Endothelial cell of umbilical vein (primary cell): ENCODE measurements around the gene PCBD1. TPM values are rescaled to one million over a fixed set of nuclear protein-coding genes. Genes with fewer than 3 reads are reported as not detected.

Source experiments
- BruUV-seq: library from RNA; stranded (reverse); fragments of 400-500 nt; replicated peaks from 2 replicates; lab custom pipeline; 2021; lab: Mats Ljungman, UMichigan
- CTCF ChIA-PET: fragments of 300-600, 350-600 bp; sonication (Branson Sonifier 250); formaldehyde crosslinking; loops from one replicate; lab custom pipeline; 2021; ENCODE audit warnings: antibody characterized with exemption, inconsistent platforms; lab: Charles Lee
- POLR2A ChIA-PET: fragments of 300-600, 350-600 bp; sonication (Branson Sonifier 250); formaldehyde crosslinking; loops from one replicate; lab custom pipeline; 2021; ENCODE audit warnings: antibody characterized with exemption, inconsistent platforms; lab: Charles Lee
- DNase-seq: peaks from one replicate; pipeline ENCODE4 v3.0.0-alpha.2; 2011; ENCODE audit warnings: low read depth, low spot score
- FAIRE-seq: peaks from 2 replicates; lab custom pipeline; 2011; peaks lifted over from hg19 to GRCh38; lab: Jason Lieb, UNC
- H2AFZ ChIP-seq: 2 replicates; pipeline ENCODE4 v1.6.0; 2012; ENCODE audit warnings: low read depth, low read length, control low read depth, inconsistent platforms
- H3K27ac ChIP-seq: 2 replicates; pipeline ENCODE4 v1.5.1; 2011; ENCODE audit warnings: low read depth, mild to moderate bottlenecking, control low read depth, low read length, moderate library complexity; ENCODE audit not compliant: insufficient read depth
- H3K27me3 ChIP-seq, 2 experiments: 2 replicates each; pipeline versions ENCODE4 v1.6.0 to v1.6.1; 2011; ENCODE audit warnings: low read length in 2 of 2, mixed read lengths in 1 of 2; ENCODE audit not compliant: control insufficient read depth in 2 of 2, insufficient read depth in 2 of 2
- H3K36me3 ChIP-seq, 2 experiments: 2 replicates in 1 of 2; 3 replicates in 1 of 2; pipeline ENCODE4 v1.5.1; 2011; ENCODE audit warnings: low read length in 2 of 2, mild to moderate bottlenecking in 1 of 2, moderate library complexity in 1 of 2; ENCODE audit not compliant: control insufficient read depth in 2 of 2, insufficient read depth in 2 of 2; ENCODE audit errors: extremely low read depth in 1 of 2
- H3K4me1 ChIP-seq: 3 replicates; pipeline ENCODE4 v1.5.1; 2011; ENCODE audit warnings: mild to moderate bottlenecking, low read length; ENCODE audit not compliant: control insufficient read depth, insufficient read depth; ENCODE audit errors: extremely low read depth
- H3K4me2 ChIP-seq: 2 replicates; pipeline ENCODE4 v1.6.1; 2011; ENCODE audit warnings: low read length, control low read depth, mixed read lengths; ENCODE audit not compliant: insufficient read depth
- H3K4me3 ChIP-seq, 3 experiments: fragments of 200-600 bp in 1 of 3; sonication (generic), shearing (Covaris generic) in 1 of 3; replicated peaks in 1 of 3; 2 replicates each; pipeline ENCODE4 v1.5.1; 2011 to 2016; ENCODE audit warnings: control low read depth in 3 of 3, low read length in 3 of 3, mild to moderate bottlenecking in 2 of 3, inconsistent platforms in 1 of 3, low read depth in 1 of 3, moderate library complexity in 1 of 3; ENCODE audit not compliant: insufficient read depth in 1 of 3
- H3K79me2 ChIP-seq: 2 replicates; pipeline ENCODE4 v1.6.0; 2012; ENCODE audit warnings: low read length, inconsistent platforms; ENCODE audit not compliant: control insufficient read depth, insufficient read depth
- H3K9ac ChIP-seq: replicated peaks from 2 replicates; pipeline ENCODE3; 2011; ENCODE audit warnings: low read length, control low read depth; ENCODE audit not compliant: insufficient read depth; ENCODE audit errors: extremely low read depth
- H3K9me1 ChIP-seq: replicated peaks from 3 replicates; pipeline ENCODE4 v1.6.0; 2011; ENCODE audit warnings: mild to moderate bottlenecking, low read length; ENCODE audit not compliant: control insufficient read depth, insufficient read depth; ENCODE audit errors: extremely low read depth
- H3K9me3 ChIP-seq: replicated peaks from 2 replicates; pipeline ENCODE4 v1.5.1; 2012; ENCODE audit warnings: low read length, inconsistent platforms; ENCODE audit not compliant: control insufficient read depth, insufficient read depth
- H4K20me1 ChIP-seq: replicated peaks from 2 replicates; pipeline ENCODE3; 2011; ENCODE audit warnings: mild to moderate bottlenecking, low read length; ENCODE audit not compliant: control insufficient read depth, insufficient read depth; ENCODE audit errors: extremely low read depth
- CTCF ChIP-seq, 2 donors: IDR thresholded peaks; 1 replicate in 1 of 2; 2 replicates in 1 of 2; pipeline ENCODE4 v1.5.1; 2011; ENCODE audit warnings: low read length in 2 of 2, mild to moderate bottlenecking in 2 of 2, moderate library complexity in 2 of 2, control low read depth in 1 of 2, inconsistent platforms in 1 of 2, low read depth in 1 of 2; ENCODE audit not compliant: insufficient read depth in 1 of 2; ENCODE audit errors: extremely low read depth in 1 of 2
- EZH2 ChIP-seq: IDR thresholded peaks from 2 replicates; pipeline ENCODE4 v1.6.1; 2012; ENCODE audit warnings: borderline replicate concordance, low read depth, mild to moderate bottlenecking, moderate library complexity, low read length, inconsistent platforms; ENCODE audit not compliant: severe bottlenecking
- FOS ChIP-seq: IDR thresholded peaks from 2 replicates; pipeline ENCODE4 v1.6.1; 2011; ENCODE audit warnings: mild to moderate bottlenecking, low read length, moderate library complexity, borderline replicate concordance; ENCODE audit not compliant: insufficient read depth
- GATA2 ChIP-seq: IDR thresholded peaks from 2 replicates; pipeline ENCODE4 v1.7.0; 2011; ENCODE audit warnings: low read depth, mild to moderate bottlenecking, moderate library complexity, mixed read lengths, low read length; ENCODE audit not compliant: insufficient read length, insufficient read depth
- JUN ChIP-seq: IDR thresholded peaks from 2 replicates; pipeline ENCODE4 v1.6.1; 2011; ENCODE audit warnings: borderline replicate concordance, low read depth; ENCODE audit not compliant: insufficient read length, insufficient read depth
- MAX ChIP-seq: IDR thresholded peaks from 2 replicates; pipeline ENCODE4 v1.6.1; 2011; ENCODE audit not compliant: insufficient read depth, insufficient read length
- MYC ChIP-seq: IDR thresholded peaks from one replicate; pipeline ENCODE4 v1.6.1; 2011; ENCODE audit warnings: mild to moderate bottlenecking, low read depth, low read length
- POLR2A ChIP-seq: IDR thresholded peaks from 2 replicates; pipeline ENCODE4 v1.6.1; 2012; ENCODE audit warnings: low read depth, mild to moderate bottlenecking, control low read depth, low read length
- POLR2AphosphoS5 ChIP-seq: IDR thresholded peaks from 2 replicates; pipeline ENCODE4 v1.6.1; 2012; ENCODE audit warnings: low read depth, mild to moderate bottlenecking, control low read depth, low read length, moderate library complexity; ENCODE audit not compliant: insufficient read depth
- dilution Hi-C: fragments of 300-500 bp; cut with MboI; formaldehyde crosslinking; loops from one replicate; pipeline ENCODE4 v1.15.0; 2019; ENCODE audit warnings: low sequenced_read_pairs; ENCODE audit not compliant: extremely low pct_ligation_motif_present
- intact Hi-C: fragments of 100-400 bp; cut with micrococcal nuclease; formaldehyde crosslinking; loops from one replicate; pipeline ENCODE4 v1.10.0; 2022
- polyA plus RNA-seq, 4 experiments: library from polyadenylated mRNA; depleted of rRNA in 3 of 4; stranded (reverse) in 3 of 4; unstranded in 1 of 4; fragments of >200 nt; gene quantifications; 2 replicates each; pipeline versions ENCODE4 v1.2.1 to v1.2.3, GENCODE V29; 2011 to 2012; ENCODE audit warnings: missing spikeins in 1 of 4
- total RNA-seq: library from RNA; stranded (reverse); gene quantifications from 2 replicates; pipeline ENCODE4 v1.2.3, GENCODE V29; 2021

PCBD1 gene
- total and polyA plus RNA-seq, 2 donors (not counting 3 experiments of a cell fraction or from before 2014, with no cell fraction given): 95.7 to 113 TPM

- Histone ChIP-seq H4K20me1 (no peaks in the 10 kb centered on the region), H3K36me3 (peaks cover 8 to 9% of the 10 kb centered on the region in 2 experiments), H3K4me2 (no peak overlapping the region), H3K79me2 (no peaks in the 10 kb centered on the region), H3K9me3 (no peaks in the 10 kb centered on the region), H2AFZ (no peak overlapping the region), H3K27ac (no peak overlapping the region), H3K9me1 (no peaks in the 10 kb centered on the region), H3K27me3 (no peaks in the 10 kb centered on the region), H3K4me3 (no peak overlapping the region), H3K4me1 (no peaks in the 10 kb centered on the region), H3K9ac (no peak overlapping the region)
- ChIA-PET CTCF (interaction anchor here (1.4 kb wide), 1 partner anchor 20 kb away, joined by 3 read pairs; no protein-coding TSS in a partner anchor), POLR2A (interaction anchor here (0.7 kb wide), 1 partner anchor 12 kb away, joined by 3 read pairs; no protein-coding TSS in a partner anchor)
- DNase-seq (no peak), FAIRE-seq (no peak)
- TF ChIP-seq GATA2 (no peak), MAX (no peak), POLR2A (no peak), EZH2 (no peak), CTCF (IDR thresholded peaks at IDR 0.05; ENCODE audit: extremely low read depth in 1 of 2, insufficient read depth in 1 of 2, low read depth in 1 of 2, low read length in 2 of 2) (no peak), POLR2AphosphoS5 (no peak), JUN (no peak), FOS (no peak), MYC (no peak)
- intact Hi-C loops: no loop called here
- no TSS peak for BruUV-seq
- dilution Hi-C loops: no loop called here
Observed at GRCh38 chr10:70858759-70859158, 29.6 kb downstream of the PCBD1 start.
